NCI-H82 treated with DMSO at 0.1 percent for 48 hours (cell line): ENCODE measurements around the gene MYH2.
"Not testable (repeated sequence)": the region's sequence is repeated elsewhere in the genome, so short reads cannot be mapped to it uniquely, and the experiment has no call there.

ENCODE experiments used
- DNase-seq: peaks from one replicate; lab custom pipeline; 2025; ENCODE audit not compliant: unreplicated experiment; lab: John Stamatoyannopoulos, UW

MYH2 gene

GRCh38 chr17:10549096-10549842 is at the start of gene MYH2:
TSS of gene MYH2 (minus strand) at chr17:10549658. CDS start at chr17:10547920, 1,738 bp downstream.
- DNase-seq, result no peak

- DNase-seq, result no peak
Measured at GRCh38 chr17:10598621-10599020, 49.2 kb upstream of the MYH2 start.

GRCh38 chr17:10589553-10590145 is 40.2 kb upstream of the MYH2 start:
- no peak for DNase-seq

- DNase-seq, result no peak
Measured at GRCh38 chr17:10585529-10585928, 36.1 kb upstream of the MYH2 start.

GRCh38 chr17:10583834-10584233 is 34.4 kb upstream of the MYH2 start:
- no peak for DNase-seq

- peak; percentile 27 for DNase-seq
Measured at GRCh38 chr17:10579270-10579669, 29.8 kb upstream of the MYH2 start.

GRCh38 chr17:10574324-10574723 is 24.9 kb upstream of the MYH2 start:
- DNase-seq, result no peak

- DNase-seq, result no peak
Measured at GRCh38 chr17:10563991-10564660, 14.7 kb upstream of the MYH2 start.

- no peak for DNase-seq
Measured at GRCh38 chr17:10558049-10558448, 8.6 kb upstream of the MYH2 start.

- no peak for DNase-seq
Measured at GRCh38 chr17:10557422-10557821, 8.0 kb upstream of the MYH2 start.

- DNase-seq, result no peak
Measured at GRCh38 chr17:10556301-10557005, 7.0 kb upstream of the MYH2 start.

GRCh38 chr17:10550014-10550413 is 556 bp upstream of the MYH2 start:
- no peak for DNase-seq

- no peak for DNase-seq
Measured at GRCh38 chr17:10547351-10547750, 2.1 kb downstream of the MYH2 start.

GRCh38 chr17:10543486-10543885 is 6.0 kb downstream of the MYH2 start:
- DNase-seq, result not testable (repeated sequence)

GRCh38 chr17:10541179-10541578 is 8.3 kb downstream of the MYH2 start:
- DNase-seq, result not testable (repeated sequence)

- DNase-seq, result no peak
Measured at GRCh38 chr17:10532026-10532425, 17.4 kb downstream of the MYH2 start.

- no peak for DNase-seq
Measured at GRCh38 chr17:10527419-10527818, 22.0 kb downstream of the MYH2 start.

GRCh38 chr17:10526517-10526916 is 22.9 kb downstream of the MYH2 start:
- DNase-seq, result no peak

GRCh38 chr17:10523064-10523463 is 26.4 kb downstream of the MYH2 start:
- no peak for DNase-seq

GRCh38 chr17:10521949-10522348 is 27.5 kb downstream of the MYH2 start:
- DNase-seq, result no peak

- DNase-seq, result no peak
Measured at GRCh38 chr17:10518271-10519037, 31.0 kb downstream of the MYH2 start, which contains the start of gene MYH1. TSS of gene MYH1 (minus strand) at chr17:10518542. CDS start at chr17:10516642, 1,900 bp downstream.
